K562 (cell line): ENCODE data around the gene HIP1R. TPM values are rescaled to one million over a fixed set of nuclear protein-coding genes. Genes with fewer than 3 reads are reported as not detected.
A peak's percentile ranks its signal among the peaks of the same experiment; 100 is the strongest.

Source experiments
- ATAC-seq: fragments of 200-7000 bp; cut with Tn5 transposase; 3 replicates; pipeline ENCODE4 v1.9.1; 2020; ENCODE audit warnings: moderate library complexity
- BruUV-seq: library from RNA; stranded (reverse); fragments of 400-500 nt; replicated peaks from 2 replicates; lab custom pipeline; 2021; lab: Mats Ljungman, UMichigan
- CTCF ChIA-PET: fragments of 300-600 bp; formaldehyde crosslinking; extraction: SDS; loops from one replicate; lab custom pipeline; 2021; ENCODE audit warnings: low intra/inter-chr PET ratio; lab: Yijun Ruan, JAX
- POLR2A ChIA-PET: fragments of 300-600, 350-650 bp; sonication (Branson Sonifier 250); formaldehyde crosslinking; extraction: SDS; loops from one replicate; lab custom pipeline; 2021; ENCODE audit warnings: antibody characterized with exemption, inconsistent platforms; lab: Yijun Ruan, JAX
- DNase-seq, 4 experiments: peaks; one replicate each; pipeline versions ENCODE4 v3.0.0 to v3.0.0-alpha.2; 2011 to 2018; ENCODE audit warnings: low spot score in 3 of 4, mixed read lengths in 3 of 4; ENCODE audit errors: extremely low read depth in 1 of 4
- FAIRE-seq: peaks from 2 replicates; lab custom pipeline; 2011; peaks lifted over from hg19 to GRCh38; lab: Jason Lieb, UNC
- H2AFZ ChIP-seq: 2 replicates; pipeline ENCODE4 v1.6.0; 2011; ENCODE audit warnings: low read depth, low read length, control low read depth, inconsistent platforms
- H3K27ac ChIP-seq: fragments of 200-600 bp; 3 replicates; pipeline ENCODE4 v1.8.0; 2011; ENCODE audit warnings: low read depth, mild to moderate bottlenecking, control low read depth, inconsistent platforms, low read length, moderate library complexity, mixed read lengths; ENCODE audit errors: extremely low read depth
- H3K27me3 ChIP-seq, 2 experiments: fragments of 300-600 bp in 1 of 2; 2 replicates in 1 of 2; 3 replicates in 1 of 2; pipeline versions ENCODE4 v1.6.0 to v1.8.0; 2011; ENCODE audit warnings: inconsistent platforms in 2 of 2, low read length in 2 of 2, mild to moderate bottlenecking in 1 of 2, mixed read lengths in 1 of 2, moderate library complexity in 1 of 2; ENCODE audit not compliant: control insufficient read depth in 2 of 2, insufficient read depth in 2 of 2
- H3K36me3 ChIP-seq: fragments of 300-600 bp; 3 replicates; pipeline ENCODE4 v1.8.0; 2011; ENCODE audit warnings: mild to moderate bottlenecking, low read length, inconsistent platforms; ENCODE audit not compliant: control insufficient read depth, insufficient read depth
- H3K4me1 ChIP-seq, 2 experiments: fragments of 200-600 bp in 1 of 2; replicated peaks in 1 of 2; 2 replicates in 1 of 2; 3 replicates in 1 of 2; pipeline versions ENCODE4 v1.5.1 to v1.8.0; 2011; ENCODE audit warnings: inconsistent platforms in 2 of 2, low read length in 2 of 2, mild to moderate bottlenecking in 1 of 2, mixed read lengths in 1 of 2, moderate library complexity in 1 of 2; ENCODE audit not compliant: control insufficient read depth in 2 of 2, insufficient read depth in 2 of 2
- H3K4me2 ChIP-seq: 2 replicates; pipeline ENCODE4 v1.6.1; 2011; ENCODE audit warnings: low read length, control low read depth, inconsistent platforms, mixed read lengths; ENCODE audit not compliant: insufficient read depth
- H3K4me3 ChIP-seq: fragments of 200-600 bp; sonication (generic), shearing (Covaris generic); 2 replicates; pipeline ENCODE4 v1.5.1; 2016; ENCODE audit warnings: control low read depth, inconsistent platforms
- H3K79me2 ChIP-seq: fragments of 200-600 bp; 3 replicates; pipeline ENCODE4 v1.8.0; 2011; ENCODE audit warnings: low read length, inconsistent platforms; ENCODE audit not compliant: control insufficient read depth, insufficient read depth
- H3K9ac ChIP-seq, 2 experiments: 2 replicates each; pipeline versions ENCODE4 v1.6.0 to v1.6.1; 2011; ENCODE audit warnings: low read depth in 2 of 2, low read length in 2 of 2, control low read depth in 1 of 2, inconsistent platforms in 1 of 2, mild to moderate bottlenecking in 1 of 2, mixed read lengths in 1 of 2; ENCODE audit not compliant: insufficient read depth in 1 of 2
- H3K9me1 ChIP-seq: one replicate; pipeline ENCODE4 v1.6.0; 2011; ENCODE audit warnings: inconsistent platforms, mild to moderate bottlenecking, low read length, moderate library complexity; ENCODE audit not compliant: control insufficient read depth, insufficient read depth
- H3K9me3 ChIP-seq: replicated peaks from 2 replicates; pipeline ENCODE4 v1.5.1; 2011; ENCODE audit warnings: low read depth, low read length, inconsistent platforms; ENCODE audit not compliant: control insufficient read depth, insufficient read depth
- H4K20me1 ChIP-seq: replicated peaks from 2 replicates; pipeline ENCODE4 v1.6.1; 2011; ENCODE audit warnings: low read length, inconsistent platforms, mixed read lengths; ENCODE audit not compliant: control insufficient read depth, insufficient read depth
- ZBTB2 ChIP-seq: fragments of 450-650 bp; IDR thresholded peaks from 2 replicates; pipeline ENCODE4 v1.6.1; 2016; ENCODE audit warnings: antibody characterized with exemption
- WGBS: fragments of 100-300 bp; shearing (Covaris generic); methylation state at CpG from one replicate; pipeline ENCODE4 v1.1.6; 2016; ENCODE audit warnings: low coverage, mixed read lengths; ENCODE audit not compliant: insufficient coverage; ENCODE audit errors: missing lambda C conversion rate; 5-methylcytosine and 5-hydroxymethylcytosine counted together
- in situ Hi-C: fragments of 300-500 bp; cut with MboI; formaldehyde crosslinking; loops from 4 replicates; pipeline ENCODE4 v1.15.0; 2018; ENCODE audit warnings: inconsistent platforms, mixed read lengths
- intact Hi-C: fragments of 100-400 bp; cut with micrococcal nuclease; formaldehyde crosslinking; loops from 2 replicates; pipeline ENCODE4 v1.14.2; 2022
- polyA plus RNA-seq, 8 experiments: library from polyadenylated mRNA; depleted of rRNA in 4 of 8; stranded (reverse) in 5 of 8; unstranded in 3 of 8; fragments of >200 nt; fragmentation: Nextera tagmentation in 2 of 8; fragmentation: Illumina TruSeq in 1 of 8; extraction: Ambion mirVana in 2 of 8; extraction: Trizol in 1 of 8; gene quantifications; 2 replicates each; pipeline versions ENCODE4 v1.2.1 to v1.2.3, GENCODE V29; 2011 to 2014; ENCODE audit warnings: inconsistent platforms in 1 of 8, missing spikeins in 1 of 8
- total RNA-seq, 7 experiments: library from RNA; depleted of rRNA in 6 of 7; stranded (reverse); fragments of >200 nt in 6 of 7; fragmentation: Illumina TruSeq in 2 of 7; extraction: Trizol in 2 of 7; gene quantifications; 2 replicates each; pipeline versions ENCODE4 v1.2.1 to v1.2.3, GENCODE V29; 2011 to 2021; ENCODE audit warnings: low replicate concordance in 1 of 7
- TF ChIP-seq, protein P1 (sequence below), 2 experiments: fragments of 450-650 bp in 1 of 2; sonication (generic) in 1 of 2; formaldehyde crosslinking in 1 of 2; IDR thresholded peaks in 1 of 2; conservative IDR thresholded peaks in 1 of 2; 2 replicates each; pipeline versions ENCODE4 v1.6.1 to v1.8.1; 2016 to 2023; ENCODE audit warnings: mild to moderate bottlenecking in 2 of 2, moderate library complexity in 2 of 2, inconsistent platforms in 1 of 2, missing genetic modification reagents in 1 of 2

The HIP1R gene
- total and polyA plus RNA-seq, 9 of the 15 experiments (the other 6 are each of a cell fraction or from before 2014, with no cell fraction given): 0.15 to 31.0 (median 14.2) TPM

GRCh38 chr12:122841544-122842321 is 6.5 kb downstream of the HIP1R start:
- no peak overlapping the region for H3K4me3 ChIP-seq
- peaks cover 11 to 51% of the 10 kb centered on the region in 2 experiments for H3K4me1 ChIP-seq
- no peak for DNase-seq
- H3K27me3 ChIP-seq: no peaks in the 10 kb centered on the region
- WGBS: 60% methylated on average over 22 of the region's 23 CpGs
- no peak for FAIRE-seq
- no peak overlapping the region for H2AFZ ChIP-seq
- peaks cover 2% of the 10 kb centered on the region; the same call in 2 of the 3 replicates for H3K36me3 ChIP-seq
- H3K9ac ChIP-seq: peak overlapping the region in 1 of 2 experiments; percentile 54; a peak in 2 of 4 replicates
- H3K9me1 ChIP-seq: no peaks in the 10 kb centered on the region
- in situ Hi-C loops: no loop called here
- ATAC-seq: no peak
- intact Hi-C loops: loop anchor here (10.0 kb wide), 1 partner anchor 47 kb away; no protein-coding TSS in a partner anchor
- TF ChIP-seq, protein P1, sequence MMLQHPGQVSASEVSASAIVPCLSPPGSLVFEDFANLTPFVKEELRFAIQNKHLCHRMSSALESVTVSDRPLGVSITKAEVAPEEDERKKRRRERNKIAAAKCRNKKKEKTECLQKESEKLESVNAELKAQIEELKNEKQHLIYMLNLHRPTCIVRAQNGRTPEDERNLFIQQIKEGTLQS (IDR thresholded peaks at IDR 0.05): peak; percentile 65
- TF ChIP-seq, protein P1 (CRISPR knock-in tag; conservative IDR thresholded peaks at IDR 0.05): no peak
- TF ChIP-seq ZBTB2: no peak
- TF ChIP-seq, all 486 proteins: peak for 1
- BruUV-seq: no TSS peak
- no peaks in the 10 kb centered on the region for H3K9me3 ChIP-seq
- peaks cover 11% of the 10 kb centered on the region; the same call in 2 of the 3 replicates for H3K79me2 ChIP-seq
- ChIA-PET CTCF (no interaction called here), POLR2A (interaction anchor here (0.6 to 1.9 kb wide), 3 partner anchors 12 to 501 kb away, joined by 3 to 4 read pairs (median 4); no protein-coding TSS in a partner anchor)
- no peak overlapping the region for H3K4me2 ChIP-seq
- H3K27ac ChIP-seq: no peak overlapping the region
- peaks cover 36% of the 10 kb centered on the region for H4K20me1 ChIP-seq
